T-helper 1 cell (primary cell): ENCODE measurements around the gene ADAMTS17.

Source experiments
- DNase-seq, 5 donors: peaks; one replicate each; pipeline ENCODE4 v3.0.0-alpha.2; 2012 to 2020
- total RNA-seq, 4 donors: gene quantifications; one replicate each; lab custom pipeline; 2026; lab: John Stamatoyannopoulos, UW

ADAMTS17 gene, protein sequence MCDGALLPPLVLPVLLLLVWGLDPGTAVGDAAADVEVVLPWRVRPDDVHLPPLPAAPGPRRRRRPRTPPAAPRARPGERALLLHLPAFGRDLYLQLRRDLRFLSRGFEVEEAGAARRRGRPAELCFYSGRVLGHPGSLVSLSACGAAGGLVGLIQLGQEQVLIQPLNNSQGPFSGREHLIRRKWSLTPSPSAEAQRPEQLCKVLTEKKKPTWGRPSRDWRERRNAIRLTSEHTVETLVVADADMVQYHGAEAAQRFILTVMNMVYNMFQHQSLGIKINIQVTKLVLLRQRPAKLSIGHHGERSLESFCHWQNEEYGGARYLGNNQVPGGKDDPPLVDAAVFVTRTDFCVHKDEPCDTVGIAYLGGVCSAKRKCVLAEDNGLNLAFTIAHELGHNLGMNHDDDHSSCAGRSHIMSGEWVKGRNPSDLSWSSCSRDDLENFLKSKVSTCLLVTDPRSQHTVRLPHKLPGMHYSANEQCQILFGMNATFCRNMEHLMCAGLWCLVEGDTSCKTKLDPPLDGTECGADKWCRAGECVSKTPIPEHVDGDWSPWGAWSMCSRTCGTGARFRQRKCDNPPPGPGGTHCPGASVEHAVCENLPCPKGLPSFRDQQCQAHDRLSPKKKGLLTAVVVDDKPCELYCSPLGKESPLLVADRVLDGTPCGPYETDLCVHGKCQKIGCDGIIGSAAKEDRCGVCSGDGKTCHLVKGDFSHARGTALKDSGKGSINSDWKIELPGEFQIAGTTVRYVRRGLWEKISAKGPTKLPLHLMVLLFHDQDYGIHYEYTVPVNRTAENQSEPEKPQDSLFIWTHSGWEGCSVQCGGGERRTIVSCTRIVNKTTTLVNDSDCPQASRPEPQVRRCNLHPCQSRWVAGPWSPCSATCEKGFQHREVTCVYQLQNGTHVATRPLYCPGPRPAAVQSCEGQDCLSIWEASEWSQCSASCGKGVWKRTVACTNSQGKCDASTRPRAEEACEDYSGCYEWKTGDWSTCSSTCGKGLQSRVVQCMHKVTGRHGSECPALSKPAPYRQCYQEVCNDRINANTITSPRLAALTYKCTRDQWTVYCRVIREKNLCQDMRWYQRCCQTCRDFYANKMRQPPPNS
- 9.9 to 19.1 (median 16.9) reads per million in 4 donors for total RNA-seq

DNA sequence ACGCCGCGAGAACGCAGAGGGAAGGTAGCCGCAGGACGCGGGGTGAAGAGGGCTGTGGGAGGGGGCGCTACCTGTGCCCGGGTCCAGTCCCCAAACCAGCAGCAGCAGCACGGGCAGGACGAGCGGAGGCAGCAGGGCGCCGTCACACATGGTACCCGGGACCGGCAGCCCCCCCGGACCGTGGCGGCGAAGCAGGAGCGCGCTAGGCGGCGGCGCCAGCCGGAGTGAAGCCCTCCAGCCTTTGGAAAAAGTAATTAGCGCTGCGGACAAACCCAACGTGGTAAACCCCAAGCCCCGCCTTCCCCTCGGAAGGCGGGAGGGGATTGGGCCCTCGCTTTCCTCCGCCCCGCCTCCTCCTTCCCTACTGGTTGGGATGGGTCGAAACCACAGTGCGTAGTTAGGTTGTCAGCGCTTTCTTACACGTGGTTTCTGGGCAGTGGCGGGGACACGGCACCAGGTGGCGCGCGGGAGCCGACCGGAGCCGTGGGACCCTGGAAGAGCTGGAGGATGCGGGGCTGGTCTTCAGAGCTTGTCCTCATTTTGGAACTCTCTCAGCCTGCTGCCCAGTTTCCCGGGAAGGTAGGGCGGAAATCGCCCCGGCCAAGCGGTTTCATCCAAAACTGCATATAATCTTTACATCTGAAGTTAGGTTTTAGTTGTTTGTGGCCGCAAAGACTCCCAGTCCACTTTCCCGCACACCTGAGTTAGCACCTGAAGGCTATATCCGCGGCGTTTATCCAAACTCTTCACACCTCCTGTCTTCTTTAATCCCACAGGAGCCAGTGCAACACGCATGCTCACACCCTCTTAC, at the start of gene ADAMTS17:
Gene ADAMTS17 (minus strand): TSS at position 226 of the 811 bp plus-strand sequence. CDS start 76 bp downstream, at position 150.
- DNase-seq: peak; percentile 87 to 94 (median 92)

DNA sequence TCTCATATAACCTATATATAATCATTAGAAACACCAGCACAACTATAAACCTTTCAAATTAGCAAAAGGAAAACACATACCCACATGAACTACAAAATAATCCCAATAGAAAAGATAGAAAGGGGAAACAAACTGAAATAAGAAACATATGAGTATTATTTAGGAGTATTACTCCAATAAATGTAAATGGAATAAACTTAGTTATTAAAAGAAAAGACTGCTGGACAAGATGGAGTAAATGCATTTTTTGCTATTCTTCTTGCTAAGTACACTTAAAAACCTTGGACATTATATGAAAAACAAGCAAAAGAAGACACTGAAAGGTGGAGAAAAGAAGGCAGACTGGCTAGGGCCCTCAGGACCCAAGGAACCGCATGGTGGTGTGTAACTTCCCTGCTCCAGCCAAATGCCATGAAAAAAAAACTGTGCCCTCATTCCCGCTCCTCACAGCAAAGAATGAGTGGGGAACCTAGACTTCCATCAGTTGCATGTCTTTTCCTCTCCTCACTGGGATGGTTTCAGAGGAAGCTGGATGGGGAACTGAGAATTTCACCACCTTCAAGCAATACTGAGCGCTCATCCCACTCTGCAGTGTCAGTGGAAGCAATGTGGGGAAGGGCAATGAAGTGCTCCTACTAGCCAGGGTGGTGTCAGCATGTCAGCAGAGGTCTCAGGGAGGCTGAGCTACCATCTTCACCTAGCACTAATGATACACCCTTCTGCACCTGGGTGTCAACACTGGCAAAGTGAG, 43.7 kb upstream of the ADAMTS17 start:
- DNase-seq: no peak

DNA sequence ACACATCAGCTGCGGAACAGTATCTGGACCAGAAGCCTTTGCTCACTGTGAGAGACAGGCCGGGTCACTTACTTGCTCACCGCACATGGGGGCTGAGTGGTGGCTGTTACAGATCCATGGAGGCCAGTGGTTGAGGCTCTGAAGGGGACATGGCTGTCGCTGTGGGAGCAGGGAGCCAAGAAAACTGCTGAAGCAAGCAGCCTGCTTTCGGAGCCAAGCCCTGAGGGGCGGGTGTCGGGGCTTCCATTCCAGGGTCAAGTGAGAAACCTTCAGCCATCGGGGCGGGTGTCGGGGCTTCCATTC, 42.3 kb upstream of the ADAMTS17 start:
- no peak for DNase-seq

DNA sequence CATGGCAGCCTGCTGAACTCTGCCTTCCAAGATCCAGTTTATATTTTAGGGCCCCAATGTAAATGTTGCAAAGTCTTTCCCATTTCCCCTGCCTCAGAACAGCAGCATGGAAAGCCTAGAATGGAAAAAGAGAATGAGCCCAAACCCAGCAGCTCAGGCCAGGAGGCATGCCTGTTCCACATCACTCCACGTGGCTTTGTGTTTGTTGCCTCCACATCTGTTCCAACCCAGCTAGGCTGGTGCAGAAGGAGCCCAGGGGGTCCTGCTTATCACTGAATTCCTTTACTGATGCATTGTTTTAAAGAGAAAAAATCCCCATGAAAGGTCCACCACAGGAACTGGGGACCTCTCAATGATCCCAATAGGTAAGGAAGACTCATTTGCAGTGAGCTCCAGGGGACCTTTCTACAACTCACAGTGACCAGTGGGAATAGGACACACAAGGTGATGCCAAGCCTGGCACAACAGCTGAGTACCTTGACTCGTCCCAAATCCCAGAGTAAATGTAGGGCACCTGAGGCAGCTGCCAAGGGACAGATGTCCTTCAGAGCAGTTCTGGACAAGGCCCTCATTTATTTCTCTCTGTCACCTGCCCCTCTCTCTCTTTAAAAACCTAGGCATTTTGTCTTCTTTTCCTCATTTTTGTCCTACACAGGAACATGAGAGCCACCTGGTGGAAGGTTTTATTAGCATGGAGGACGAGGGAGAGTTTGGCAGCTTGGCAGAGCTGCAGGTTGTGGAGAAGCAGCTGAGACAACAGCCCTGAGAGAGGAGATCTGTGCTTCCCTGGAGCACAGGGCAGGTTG, 41.7 kb upstream of the ADAMTS17 start:
- DNase-seq: peak in 2 of 5 donors; percentile 7 to 24

DNA sequence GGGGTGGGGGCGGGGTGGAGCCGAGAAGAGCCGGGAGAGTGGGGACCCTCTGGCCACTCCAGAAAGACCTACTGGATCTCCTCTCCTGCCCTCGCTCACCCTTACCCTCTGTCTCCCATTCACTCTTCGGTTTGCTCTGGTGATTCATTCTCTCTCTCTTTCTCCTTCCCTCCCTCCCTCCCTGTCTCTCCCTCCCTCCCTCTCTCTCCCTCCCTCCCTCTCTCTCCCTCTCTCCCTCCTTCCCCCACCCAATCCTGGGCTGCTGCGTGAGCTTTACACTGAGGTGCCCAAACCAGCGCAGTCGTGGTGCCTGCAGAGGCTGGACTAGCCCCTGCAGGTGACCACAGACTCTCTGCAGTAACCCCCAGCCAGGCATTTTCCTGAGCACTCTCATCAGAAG, 32.2 kb upstream of the ADAMTS17 start:
- no peak for DNase-seq

DNA sequence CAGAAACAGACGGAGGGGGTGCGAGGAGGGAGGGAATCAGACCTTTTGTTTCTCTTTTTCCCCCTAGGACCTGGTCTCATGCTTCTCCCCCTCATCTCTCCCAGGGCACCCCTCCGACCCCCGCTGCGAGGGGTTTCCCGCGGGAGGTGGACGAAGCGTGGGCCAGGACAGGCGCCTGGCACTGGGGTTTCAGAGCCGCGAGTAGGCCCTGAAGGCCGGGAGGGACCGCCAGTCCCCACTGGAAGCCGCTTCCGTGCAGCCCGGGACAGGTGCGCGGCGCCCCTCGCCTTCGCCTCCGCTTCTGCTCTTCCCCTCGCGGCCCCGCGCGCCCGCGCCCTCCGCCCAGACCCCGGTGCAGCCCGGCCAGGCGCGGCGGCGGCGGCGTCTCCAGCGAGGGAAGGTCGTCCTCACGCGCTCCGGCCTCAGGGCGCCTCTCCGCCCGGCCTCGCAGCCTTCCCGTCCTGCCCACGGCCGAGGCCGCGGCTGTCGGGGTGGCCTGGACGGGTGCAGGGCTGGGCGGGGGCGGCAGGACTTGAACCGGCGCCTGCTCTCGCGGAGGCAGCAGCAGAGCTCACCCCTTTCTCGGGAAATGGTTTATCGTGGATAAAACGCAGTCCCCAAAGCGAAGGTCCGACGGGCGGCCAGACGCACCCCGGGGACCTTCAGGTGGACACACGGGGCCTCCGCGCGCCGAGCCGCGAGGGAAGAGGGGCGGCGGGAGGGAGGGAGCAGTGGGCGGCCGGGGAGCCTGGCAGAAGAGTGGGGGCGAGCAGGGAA, 31.5 kb upstream of the ADAMTS17 start:
- no peak for DNase-seq

DNA sequence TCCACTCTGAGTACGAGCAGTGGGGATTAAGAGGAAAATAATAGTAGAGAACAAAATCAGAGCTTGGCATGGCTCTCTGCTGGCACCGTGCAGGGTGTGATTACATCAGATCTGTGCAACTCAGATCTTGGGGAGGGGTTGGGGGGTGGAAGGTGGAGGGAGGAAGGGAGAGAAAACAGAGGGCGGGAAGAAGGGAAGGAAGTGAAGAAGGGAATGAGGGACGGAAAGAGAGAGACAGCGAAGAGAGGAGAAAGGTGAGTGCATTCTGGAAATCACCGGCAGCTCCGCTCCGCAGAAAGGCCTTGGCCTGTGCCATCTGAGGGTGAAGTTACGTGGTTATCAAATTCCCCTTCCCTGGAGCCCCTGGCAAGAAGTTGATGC, 31.0 kb upstream of the ADAMTS17 start:
- DNase-seq: no peak

DNA sequence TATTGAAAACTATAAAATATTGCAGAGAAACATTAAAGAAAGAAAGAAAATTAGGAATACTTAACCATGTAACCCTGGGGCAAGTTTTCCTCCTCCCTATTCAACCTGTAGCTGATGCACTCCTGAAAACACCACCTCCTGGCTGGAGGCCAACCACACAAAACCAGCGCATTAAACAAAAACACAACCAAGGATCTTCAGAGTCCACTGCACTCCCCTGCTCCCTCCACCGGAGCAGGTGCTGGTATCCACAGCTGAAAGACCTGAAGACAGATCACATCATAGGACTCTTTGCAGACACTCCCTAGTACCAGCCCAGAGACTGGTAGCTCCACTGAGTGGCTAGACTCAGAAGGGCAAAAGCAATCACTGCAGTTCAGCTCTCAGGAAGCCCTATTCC, 13.6 kb upstream of the ADAMTS17 start:
- DNase-seq: no peak

DNA sequence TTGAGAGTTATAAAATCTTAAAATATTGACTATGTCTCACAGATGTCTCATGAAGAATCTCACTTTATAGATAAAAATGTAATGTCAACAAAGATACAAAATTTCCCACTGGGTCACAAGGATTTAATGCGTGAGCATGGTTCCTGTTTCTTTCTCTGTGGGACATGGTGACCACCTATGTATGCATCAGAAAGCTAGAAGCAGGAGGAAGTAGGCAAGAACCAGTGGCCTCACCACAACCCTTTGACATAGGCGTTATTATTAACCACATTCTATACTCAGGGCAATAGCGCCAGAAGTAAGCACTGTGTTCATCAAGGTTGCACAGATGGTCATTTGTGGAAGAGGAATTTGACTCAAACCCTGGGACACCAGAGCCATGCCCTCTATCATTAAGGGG, 11.7 kb upstream of the ADAMTS17 start:
- no peak for DNase-seq

DNA sequence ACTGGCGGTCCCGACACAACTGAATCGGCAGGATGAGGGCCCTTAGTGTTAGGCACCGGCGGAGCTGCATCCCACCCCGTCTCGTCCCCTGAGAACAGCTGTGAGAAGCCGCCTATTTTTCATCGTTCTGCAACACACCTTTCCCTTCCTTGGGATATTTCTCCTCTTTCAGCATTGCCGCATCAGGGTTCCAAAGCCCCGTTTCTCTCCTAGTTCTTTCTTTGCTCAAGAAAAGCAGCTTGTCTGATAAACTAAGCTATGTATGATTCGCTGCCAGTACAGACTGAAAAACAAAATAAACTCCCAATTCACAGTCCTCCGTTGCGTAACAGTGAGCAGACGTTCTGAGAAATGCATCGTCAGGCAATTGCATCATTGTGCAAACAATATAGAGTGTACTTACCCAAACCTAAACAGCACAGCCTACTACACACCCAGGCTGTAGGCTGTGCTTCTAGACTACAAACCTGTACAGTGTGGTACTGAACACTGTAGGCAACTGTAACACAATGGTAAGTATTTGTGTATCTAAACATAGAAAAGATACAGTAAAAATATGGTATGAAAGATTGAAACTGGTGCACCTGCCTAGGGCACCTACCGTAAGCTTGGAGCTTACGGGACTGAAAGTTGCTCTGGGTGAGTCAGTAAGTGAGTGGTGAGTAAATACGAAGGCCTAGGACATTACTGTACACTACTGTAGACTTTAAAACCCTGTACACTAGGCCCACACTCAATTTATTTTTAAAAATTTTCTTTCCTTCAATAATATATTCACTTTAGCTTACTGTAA, 8.9 kb upstream of the ADAMTS17 start:
- DNase-seq: peak in 1 of 5 donors; percentile 53

DNA sequence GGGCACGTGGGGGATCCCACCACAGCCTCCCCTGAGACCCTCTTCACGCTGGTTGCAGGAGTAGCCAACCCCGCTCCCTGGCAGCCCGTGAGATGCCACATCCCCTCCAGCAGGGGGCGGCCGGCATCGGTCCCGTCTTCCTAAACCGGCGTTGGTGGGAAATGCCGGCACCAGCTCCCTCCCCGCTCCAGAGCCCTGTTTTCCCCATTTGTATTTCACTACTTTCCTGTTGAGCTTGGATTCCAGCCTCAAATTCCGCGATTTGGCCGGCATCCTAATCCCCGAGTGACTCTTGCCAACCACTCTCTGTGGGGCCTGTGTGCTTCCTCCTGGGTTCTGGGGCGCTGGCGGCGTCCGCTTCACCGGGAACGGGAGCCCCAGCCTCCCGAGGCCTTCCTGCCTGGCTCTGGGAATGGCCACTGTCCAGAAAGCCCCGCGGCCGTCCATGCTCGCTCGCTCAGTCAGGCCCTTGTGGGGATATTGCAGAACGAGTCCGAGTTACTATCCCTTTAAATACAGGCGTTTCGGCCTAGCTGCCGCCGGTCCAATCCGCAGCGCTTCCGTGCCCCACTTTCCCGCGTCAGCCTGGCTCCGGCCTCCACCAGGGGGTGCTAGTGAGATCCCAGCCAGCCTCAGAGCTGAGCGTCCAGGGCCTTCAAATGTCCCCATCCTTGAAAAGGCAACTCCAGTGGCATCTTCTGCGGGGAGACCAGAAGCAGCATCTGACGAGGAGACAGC, 8.1 kb upstream of the ADAMTS17 start:
- DNase-seq: peak; percentile 64 to 89 (median 74)

DNA sequence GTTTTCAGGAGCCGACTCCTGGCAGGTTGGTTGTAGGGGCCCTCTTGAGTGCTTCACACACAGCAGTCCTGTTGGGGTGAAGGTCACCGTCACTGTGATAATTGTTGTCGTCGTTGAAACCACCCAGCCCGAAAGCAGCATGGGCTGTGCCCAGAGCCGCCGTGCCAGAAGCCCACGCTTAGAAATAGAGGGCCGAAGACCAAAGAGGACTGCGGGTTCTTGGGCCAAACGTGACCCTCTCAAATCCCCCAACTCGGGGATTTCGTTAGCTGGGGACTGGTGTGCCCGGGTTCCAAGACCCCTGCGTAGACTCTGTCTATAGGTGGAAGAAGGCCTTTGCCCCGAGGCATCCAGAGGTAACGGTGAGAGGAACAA, 7.5 kb upstream of the ADAMTS17 start:
- no peak for DNase-seq

DNA sequence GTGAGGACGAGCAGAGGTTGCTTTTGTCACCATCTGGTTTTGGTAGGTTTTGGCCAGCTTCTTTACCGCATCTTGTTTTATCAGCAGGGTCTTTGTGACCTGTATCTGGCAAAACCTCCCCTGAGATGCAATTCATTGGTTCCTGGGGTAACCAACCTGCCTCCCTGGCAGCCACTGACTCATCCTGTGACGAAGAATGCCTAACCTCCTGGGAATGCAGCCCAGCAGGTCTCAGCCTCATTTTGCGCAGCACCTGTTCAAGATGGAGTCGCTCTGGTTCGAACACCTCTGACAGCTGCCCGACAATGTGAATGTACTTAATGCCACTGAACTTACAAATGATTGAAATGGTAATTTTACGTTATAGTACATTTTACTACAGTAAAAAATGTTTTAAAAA, 6.8 kb upstream of the ADAMTS17 start:
- no peak for DNase-seq

DNA sequence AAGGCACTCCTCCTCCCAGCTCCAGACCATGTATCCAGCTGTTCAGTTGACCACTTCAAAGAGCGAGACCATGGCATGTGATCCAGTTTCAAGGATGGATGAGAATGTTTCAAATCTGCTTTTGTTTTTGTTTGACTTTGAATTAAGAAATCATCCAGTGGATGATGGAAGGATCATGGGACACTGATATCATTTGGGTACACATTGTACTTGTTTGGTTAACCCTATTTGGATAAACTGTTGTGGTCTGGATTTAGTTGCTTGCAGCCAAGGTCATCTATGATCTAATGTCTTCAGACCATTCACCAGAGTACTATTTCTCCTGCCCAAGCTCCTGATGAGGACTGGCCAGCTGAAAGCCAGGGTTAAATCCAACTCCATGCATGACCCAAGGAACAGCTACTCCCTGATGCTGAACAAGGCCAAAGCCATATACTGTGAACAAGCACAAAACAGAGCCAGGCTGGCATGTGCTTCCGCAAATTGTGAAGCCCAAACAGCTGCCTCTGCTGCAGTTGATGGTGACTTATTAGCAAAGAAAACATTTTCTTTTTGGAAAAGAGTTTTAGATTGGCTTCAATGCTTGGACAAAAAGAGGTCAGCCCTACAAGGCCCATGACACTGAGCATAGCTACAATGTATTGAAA, 5.2 kb upstream of the ADAMTS17 start:
- DNase-seq: no peak

DNA sequence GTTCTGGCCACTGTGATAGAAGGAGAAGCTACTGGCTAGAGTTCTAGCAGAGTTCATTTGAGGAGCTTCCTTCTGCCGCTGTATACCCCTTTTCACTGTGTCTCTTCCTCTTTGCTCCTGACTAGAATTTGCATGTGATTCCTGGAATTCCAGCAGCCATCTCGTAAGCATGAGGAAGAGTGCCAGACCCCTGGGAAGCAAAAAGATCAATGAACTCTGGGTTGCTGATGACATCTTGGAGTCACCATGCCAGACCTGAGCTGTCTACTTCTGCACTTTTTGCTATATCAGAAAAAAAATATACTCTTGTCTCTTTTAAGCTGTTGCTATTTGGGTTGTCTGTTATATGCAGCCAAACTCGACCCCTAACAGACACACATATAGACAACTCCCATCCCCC, 3.7 kb upstream of the ADAMTS17 start:
- no peak for DNase-seq

DNA sequence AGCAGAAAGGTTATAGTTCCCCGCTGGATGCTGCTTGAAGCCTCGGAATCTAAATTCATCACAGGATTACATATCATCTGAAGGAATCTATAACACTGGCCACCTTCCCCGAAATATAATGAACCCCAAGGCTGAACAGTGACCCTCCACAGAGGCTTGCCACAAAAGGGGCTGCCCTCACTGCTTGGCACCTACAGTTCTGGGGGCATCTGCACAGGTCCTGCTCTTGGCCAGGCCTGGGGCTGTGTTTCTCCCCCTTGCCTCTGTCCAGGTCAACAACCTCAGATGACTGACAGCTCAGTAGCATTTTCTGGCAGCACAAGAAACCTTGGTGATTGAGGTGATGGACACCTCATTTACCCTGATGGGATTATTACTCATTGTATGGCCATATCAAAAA, 1.5 kb upstream of the ADAMTS17 start:
- no peak for DNase-seq

DNA sequence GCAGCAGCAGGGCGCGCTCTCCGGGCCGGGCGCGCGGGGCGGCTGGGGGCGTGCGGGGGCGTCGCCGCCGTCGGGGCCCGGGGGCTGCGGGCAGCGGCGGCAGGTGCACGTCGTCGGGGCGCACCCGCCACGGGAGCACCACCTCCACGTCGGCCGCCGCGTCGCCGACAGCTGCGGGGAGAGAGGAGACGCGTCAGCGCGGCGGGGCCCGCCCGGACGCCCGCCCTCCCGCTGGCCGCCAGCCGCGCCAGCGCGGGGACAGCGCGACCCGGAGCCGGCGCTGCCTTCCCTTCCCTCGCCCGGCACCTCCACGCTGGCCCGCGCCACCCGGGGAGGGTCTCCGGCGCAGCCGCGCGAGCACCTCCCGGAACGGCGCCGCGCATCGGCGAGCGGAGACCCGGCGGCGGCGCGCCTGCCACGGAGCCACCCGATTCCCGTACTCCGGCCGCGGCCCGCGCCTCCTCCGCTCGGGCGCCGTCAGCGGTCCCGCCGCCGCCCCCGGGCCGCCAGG, 481 bp downstream of the ADAMTS17 start:
- peak in 1 of 5 donors; percentile 46 for DNase-seq

DNA sequence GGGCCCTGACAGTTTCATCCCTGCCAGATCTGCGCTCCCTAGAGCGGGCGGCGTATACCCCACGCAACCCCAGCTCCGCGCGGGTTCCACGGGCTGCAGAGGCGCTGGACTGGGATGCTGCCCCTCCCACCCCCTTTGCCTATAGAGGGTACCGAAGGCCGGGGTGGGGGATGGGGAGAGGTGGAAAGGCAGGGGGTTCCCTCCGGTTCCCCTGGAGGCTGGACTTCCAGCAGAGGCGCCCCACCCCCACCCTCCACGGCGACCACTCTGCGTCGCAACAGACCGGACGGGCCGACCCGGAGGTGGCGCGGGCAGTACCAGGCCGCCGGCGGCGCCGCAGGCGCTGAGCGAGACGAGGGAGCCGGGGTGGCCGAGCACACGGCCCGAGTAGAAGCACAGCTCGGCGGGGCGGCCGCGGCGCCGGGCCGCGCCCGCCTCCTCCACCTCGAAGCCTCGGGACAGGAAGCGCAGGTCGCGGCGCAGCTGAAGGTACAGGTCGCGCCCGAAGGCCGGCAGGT, 995 bp downstream of the ADAMTS17 start:
- no peak for DNase-seq
